ENCODE measurements around the gene ARHGEF3.

DNA sequence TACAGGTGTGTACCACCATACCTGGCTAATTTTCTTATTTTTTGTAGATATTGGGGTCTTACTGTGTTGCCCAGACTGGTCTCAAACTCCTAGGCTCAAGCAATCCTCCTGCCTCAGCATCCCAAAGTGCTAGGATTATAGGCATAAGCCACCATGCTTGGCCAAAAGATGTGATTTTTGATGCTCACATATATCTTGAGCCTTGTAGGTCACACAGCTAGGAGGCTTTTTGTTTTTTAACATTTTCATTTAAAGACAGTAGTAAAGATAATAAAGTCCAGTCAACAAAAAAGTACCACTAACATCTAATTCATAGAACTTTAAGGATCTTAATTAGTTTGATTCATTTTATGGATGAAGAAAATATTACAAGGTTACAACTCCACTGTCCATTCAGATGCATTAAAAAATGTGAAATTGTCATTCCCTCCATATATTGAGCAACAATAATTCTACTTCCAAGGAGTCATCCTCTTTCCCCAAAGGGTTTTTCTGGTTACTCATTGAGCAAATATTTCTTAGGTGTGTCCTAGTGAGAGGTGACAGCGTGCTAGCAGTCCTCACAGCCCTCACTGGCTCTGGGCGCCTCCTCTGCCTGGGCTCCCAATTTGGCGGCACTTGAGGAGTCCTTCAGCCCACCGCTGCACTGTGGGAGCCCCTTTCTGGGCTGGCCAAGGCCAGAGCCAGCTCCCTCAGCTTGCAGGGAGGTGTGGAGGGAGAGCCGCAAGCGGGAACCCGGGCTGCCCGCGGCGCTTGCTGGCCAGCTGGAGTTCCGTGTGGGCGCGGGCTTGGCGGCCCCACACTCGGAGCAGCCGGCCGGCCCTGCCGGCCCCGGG lies 110.4 kb downstream of the ARHGEF3 start:
- TF ChIP-seq YY1 (IDR thresholded peaks at IDR 0.05; ENCODE audit: insufficient read depth, insufficient read length): no peak
- no peak for TF ChIP-seq SUZ12 (IDR thresholded peaks at IDR 0.05; ENCODE audit: extremely low read depth, insufficient read depth, insufficient read length)
- TF ChIP-seq ZNF274 (IDR thresholded peaks at IDR 0.05; ENCODE audit: low read depth, low read length): no peak

All from NT2/D1 (cell line).